Stromal cell of bone marrow (primary cell): Measurements from ENCODE around the gene HAPLN1.
"Not testable (repeated sequence)": the region's sequence is repeated elsewhere in the genome, so short reads cannot be mapped to it uniquely, and the experiment has no call there.

ENCODE experiments used
- DNase-seq: peaks from one replicate; pipeline ENCODE4 v3.0.0-alpha.2; 2012; ENCODE audit warnings: low read depth

HAPLN1 gene

DNA sequence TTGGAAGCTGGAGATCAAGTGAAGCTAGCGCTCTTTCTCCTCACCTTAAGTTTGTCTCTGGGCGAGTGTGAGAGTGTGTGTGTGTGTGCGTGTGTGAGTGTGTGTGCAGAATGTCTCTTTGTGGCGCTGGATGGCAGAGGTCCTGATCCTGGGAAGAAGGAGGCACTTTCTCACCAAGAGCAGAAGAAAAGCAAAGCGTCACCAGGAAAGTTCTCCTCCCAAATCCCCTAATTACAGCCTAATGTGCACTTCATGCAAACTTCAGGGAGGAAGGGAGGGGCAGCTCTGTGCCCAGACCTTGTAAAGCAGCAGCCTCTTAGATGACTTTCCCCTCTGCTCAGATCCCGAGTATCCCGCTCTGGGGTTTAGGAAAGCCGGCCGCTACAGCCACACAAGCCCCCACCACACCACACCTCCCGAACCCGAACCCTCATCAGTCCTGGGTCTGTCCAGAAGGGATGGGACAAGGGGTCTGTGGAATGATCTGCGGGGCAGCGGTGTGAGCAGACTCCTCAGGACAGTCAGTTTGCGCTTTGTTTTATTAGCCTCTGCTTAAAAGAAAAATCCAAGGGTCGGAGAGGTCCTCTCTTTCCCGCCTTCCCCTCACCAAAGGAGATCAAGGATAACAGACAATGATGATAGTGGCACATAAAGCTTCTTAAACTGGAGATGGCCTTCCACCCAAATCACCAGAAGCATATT lies at the start of gene HAPLN1:
Gene HAPLN1 (minus strand): TSS at position 20 of the 702 bp plus-strand sequence. CDS start 47,332 bp downstream, outside the sequence.
- no peak for DNase-seq

DNA sequence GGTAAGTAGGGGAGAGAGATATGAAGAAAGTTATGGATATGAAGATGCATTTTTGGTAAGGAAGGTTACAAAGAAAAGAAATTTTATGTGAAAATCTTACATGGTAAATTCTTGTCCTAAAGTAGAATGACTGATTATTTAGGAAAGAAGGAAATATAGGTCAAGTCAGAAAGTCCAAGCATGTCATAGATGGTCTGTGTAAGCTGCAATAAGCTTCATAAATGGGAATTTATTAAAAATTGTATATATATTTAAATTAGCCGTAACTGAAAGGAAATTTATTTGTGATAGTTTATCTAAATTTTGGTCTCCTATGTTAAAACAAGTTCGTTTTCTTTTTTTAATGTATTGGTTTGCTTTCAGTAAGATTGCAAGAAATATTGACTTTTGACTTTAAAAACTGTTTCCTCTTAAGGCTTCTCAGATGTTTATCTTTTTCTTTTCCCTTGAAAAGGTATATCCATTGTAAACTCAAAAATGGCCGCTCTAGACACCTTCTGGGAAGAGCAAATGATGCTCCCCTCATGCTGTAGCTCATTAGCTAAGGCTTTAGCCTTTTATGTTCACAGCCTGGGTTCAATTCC lies 46.8 kb upstream of the HAPLN1 start:
- no peak for DNase-seq

DNA sequence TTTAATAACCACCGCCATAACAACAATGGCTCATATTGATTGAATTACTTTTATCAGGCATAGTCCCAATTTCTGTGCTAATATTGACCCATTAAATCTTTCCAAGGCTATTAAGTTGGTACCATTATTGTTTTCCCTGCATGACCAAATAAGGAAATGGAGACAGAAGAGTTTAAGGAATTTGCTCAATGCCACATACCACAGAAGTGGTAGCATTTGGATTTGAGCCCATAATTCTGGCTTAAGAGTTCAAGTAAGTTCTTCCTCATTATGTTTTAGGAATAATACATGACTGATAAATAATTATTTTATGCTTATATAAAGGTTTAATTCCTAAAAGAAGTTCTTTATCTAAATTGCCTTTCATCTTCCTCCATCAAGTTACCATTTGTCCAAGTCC lies 43.4 kb upstream of the HAPLN1 start:
- no peak for DNase-seq

DNA sequence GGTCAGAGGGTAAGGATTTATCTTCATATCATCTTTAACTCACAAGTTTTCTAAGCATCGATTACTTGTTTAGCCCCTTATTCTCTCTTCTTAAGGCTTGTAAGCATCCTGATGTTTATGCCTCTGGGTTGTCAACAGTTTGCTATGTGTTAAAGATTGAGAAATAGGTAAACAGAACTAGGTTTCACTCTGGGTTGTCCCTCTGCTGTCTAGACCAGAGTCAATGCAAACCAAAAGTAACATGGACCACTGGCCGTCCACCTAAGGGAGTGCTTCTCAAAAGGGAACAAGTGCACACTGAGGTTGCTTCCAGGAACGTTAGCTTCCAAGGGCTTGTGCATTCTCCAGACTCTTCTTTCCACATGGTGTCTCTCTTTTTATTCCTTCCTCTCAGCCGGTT lies 39.9 kb upstream of the HAPLN1 start:
- no peak for DNase-seq

DNA sequence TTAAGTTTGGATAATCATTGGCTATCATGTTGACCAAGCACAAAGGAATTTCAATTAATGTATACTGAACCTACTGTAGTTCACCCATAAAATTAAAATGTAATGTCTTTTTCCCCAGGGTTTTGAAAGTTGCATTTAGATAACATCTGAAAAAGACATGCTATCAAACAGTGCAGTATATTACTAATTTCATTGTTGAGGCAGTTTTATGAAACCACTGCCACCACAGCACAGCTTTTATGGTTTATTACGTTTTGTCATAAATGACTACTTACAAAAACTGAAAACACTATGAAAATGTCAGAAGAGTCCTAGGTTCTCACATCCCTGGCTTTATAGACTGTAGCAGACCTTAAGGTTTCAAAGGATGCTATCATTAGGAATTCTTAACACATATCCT lies 32.0 kb upstream of the HAPLN1 start:
- DNase-seq = no peak

DNA sequence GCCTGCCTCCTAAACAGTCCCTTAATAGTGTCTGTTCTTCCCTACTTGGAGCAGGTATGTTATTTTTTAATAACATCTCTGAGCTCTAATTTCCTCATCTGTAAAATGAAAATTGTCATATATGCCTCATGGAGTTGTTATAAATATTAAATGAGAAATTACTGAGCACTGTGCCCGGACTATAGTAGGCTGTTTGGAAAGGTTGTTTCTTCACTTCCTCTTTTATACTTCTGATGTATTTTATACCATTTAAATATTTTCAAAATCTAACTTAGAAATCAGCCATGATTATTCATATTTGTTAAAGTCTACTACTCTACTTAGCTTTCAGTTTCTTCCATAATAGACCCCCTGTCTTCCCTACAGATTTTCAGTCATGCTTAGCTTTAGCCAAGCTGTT lies 30.5 kb upstream of the HAPLN1 start:
- DNase-seq = no peak

DNA sequence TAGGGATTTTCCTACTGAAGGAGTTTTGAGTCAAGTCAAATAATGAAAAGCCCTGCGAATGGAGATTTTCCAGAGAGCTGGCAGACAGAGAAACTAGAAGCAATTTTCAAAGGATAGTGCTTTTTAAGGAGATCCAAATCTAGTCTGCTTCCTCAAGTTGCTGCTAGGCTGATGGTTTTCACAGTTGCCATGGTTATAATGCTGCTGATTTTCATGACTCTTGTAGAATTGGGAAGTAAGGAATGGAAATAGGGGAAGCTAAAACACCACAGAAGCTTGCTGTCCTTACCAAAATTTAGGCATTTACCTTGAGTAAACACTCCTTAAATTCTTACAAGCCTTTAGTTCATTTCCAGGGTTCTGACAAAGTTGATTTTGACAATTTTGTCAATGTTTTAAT lies 30.1 kb upstream of the HAPLN1 start:
- DNase-seq = no peak

DNA sequence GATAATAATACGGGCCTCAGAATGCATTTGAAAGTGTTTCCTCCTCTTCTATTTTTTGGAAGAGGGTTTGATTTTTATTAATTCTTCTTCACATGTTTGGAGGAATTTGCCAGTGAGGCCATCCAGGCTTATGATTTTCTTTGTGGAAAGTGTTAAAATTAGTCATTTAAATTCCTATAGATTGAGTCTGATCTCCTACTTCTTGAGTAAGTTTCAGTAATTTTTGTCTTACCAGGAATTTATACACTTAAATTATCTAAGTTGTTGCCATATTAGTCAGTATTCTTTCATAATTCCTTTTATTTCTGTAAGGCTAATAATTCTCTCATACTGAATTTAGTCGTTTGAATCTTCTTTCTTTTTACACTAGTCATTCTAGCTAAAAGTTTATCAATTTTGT lies 25.2 kb upstream of the HAPLN1 start:
- DNase-seq = no peak

DNA sequence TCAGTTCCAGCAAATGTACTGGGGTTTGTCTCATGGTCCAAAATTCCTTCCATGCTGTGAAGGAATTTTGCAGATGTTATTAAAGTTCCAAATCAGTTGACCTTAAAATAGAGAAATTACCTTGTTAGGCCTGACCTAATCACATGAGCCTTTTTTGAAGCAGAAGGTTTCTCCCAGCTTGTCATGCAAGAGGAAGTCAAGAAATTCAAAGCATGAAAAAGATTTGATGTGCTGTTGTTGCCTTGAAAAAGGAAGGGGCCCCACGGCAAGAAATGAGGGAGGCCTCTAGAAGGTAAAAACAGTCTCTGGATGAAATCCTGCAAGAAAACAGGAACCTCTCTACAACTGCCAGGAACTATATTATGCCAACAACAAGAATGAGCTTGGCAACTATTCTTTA lies 24.2 kb upstream of the HAPLN1 start:
- DNase-seq = no peak

DNA sequence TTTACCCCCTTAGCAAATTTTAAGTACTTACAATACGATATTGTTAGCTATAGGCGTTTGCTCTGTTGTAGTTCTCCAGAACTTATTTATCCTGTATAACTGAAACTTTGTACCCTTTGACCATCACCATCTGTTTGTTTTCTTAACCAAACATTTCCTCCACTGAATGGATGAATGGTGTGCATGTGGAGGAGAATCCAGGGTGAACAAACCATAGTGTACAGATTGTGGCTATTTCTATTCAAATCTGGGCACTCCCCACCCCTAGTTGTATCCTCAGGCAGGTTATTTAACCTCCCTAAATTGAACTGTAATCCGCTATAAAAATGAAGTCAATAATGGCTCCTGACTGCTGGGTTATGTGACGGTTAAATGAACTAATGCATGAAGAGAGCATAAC lies 21.4 kb upstream of the HAPLN1 start:
- DNase-seq = no peak

DNA sequence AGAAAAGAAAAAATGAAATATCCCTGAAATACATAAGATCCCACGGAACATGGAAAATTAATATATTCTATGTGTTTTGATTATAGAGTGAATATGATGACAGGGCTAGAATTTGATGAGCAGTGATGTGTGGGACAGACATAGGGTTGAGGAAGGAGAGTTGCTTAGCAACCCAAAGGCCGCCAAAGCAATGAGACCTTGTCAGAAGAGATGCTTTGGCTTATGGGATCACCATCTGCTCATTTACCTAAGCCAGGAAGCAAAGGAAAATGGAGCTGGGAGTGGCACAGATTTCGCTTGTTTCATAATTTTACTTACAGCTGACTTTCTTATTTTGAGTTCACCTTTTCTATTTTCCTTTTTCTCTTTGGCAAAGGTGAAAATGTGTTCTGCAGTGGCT lies 20.9 kb upstream of the HAPLN1 start:
- DNase-seq = no peak

DNA sequence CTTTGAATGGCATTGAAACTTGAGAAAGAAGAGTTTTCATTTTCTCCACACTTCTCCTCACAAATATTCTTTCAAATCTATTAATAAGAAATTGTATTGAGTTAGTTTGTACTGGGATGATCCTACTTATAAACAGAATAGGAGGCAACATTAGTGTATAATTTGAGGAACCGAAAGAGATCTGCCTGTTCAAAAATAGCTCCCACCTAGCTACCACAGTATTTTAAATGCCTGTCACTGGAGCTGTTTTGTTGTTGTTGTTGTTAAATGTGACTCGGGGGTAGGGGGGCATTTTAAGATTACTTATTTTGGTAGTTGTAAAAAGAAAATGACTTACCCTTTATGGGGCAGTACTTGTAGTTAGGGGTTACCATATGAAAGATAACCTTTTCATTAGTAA lies 20.1 kb upstream of the HAPLN1 start:
- DNase-seq = no peak

DNA sequence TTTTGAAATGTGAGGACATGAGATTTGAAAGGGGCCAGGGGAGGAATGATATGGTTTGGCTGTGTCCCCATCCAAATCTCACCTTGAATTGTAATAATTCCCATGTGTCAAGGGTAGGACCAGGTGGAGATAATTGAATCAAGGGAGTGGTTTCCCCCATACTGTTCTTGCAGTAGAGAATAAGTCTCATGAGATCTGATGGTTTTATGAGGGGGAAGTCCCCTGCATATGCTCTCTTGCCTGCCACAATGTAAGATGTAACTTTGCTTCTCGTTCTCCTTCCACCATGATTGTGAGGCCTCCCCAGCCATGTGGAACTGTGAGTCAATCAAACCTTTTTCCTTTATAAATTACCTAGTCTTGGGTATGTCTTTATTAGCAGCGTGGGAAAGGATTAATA lies 15.5 kb upstream of the HAPLN1 start:
- DNase-seq = not testable (repeated sequence)

DNA sequence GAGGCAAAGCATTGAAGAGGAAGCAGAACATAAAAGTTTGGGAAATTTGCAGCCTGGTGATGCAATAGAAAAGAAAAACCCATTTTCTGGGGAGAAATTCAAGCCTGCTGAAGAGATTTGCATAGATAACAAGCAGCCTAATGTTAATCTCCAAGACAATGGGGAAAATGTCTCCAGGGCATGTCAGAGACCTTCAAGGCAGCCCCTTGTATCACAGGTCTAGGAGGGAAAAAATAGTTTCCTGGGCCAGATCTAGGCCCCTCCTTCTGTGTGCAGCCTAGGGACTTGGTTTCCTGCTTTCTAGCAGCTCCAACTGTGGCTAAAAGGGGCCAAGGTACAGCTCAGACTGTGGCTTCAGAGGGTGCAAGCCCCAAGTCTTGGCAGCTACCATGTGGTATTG lies 14.4 kb upstream of the HAPLN1 start:
- not testable (repeated sequence) for DNase-seq

DNA sequence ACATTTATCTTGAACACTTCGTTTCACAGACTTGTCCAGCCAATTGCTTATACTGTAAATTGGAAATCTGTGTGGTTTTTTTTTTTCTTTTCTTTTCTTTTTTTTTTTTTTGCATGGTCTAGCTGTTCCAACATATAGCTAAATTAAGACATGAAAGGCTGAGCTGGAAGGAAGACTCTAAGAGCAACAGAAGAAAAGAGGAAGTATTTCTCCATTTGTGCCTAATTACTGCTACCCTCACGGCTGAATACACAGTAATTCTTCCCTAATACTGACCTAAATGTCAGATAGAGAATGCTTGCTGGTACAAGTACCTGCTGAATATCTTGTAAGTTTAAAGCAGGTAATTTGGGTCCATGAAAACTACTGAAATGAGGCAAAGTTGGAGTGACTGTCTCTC lies 11.0 kb upstream of the HAPLN1 start:
- DNase-seq = no peak

DNA sequence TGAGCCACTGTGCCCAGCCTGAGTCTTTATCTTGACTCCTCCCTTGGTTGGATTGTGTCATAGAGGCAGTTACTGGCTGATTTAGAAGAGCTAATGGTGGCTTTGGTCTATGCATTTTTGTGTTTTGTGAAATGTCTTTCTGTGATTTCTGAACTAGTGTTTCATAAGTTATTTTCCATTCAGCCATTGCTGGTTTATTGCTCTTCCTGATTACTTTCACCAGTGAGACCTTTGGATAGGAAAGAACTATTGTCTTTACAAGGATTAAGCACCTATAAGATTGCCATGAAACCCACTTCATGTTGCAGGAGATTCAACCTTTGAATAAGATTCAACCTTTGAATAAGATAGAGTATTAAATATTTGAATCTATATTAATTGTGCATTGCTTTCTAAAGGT lies 8.7 kb upstream of the HAPLN1 start:
- no peak for DNase-seq

DNA sequence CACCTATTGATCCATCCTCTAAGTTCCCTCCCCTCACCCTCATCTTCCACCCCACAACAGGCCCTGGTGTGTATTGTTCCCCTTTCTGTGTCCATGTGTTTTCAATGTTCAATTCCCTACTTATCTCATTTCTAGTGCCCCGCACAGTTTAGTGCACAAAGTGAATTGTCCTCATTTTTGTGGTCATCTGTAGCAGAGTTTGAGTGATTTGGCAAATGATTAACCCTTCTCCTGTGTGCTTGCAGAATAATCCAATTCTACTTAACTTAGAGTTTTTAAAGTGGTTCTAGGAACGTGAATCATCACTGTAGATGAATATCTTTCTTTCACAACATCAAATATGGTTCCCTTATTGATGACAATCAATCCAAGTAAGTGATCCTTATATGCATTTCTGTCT lies 6.3 kb upstream of the HAPLN1 start:
- no peak for DNase-seq

DNA sequence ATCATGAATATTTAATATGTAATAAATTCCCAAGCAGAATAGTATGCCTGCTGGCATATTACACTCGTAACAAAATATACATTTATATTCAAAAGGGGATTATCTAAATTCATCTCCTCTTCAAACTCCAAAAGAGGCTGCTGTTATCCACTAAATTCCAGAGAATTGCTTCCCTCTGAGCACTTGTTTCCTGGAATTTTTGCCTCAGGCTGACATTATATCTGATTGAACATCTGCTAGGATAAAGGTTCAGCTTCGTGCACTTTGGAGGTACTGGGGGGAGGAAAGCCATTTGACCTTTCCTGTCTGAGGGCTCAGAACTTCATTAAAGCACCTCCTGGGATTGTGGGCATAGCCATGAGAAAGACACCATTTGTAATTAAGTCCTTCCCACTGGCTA lies 4.3 kb upstream of the HAPLN1 start:
- DNase-seq = no peak

DNA sequence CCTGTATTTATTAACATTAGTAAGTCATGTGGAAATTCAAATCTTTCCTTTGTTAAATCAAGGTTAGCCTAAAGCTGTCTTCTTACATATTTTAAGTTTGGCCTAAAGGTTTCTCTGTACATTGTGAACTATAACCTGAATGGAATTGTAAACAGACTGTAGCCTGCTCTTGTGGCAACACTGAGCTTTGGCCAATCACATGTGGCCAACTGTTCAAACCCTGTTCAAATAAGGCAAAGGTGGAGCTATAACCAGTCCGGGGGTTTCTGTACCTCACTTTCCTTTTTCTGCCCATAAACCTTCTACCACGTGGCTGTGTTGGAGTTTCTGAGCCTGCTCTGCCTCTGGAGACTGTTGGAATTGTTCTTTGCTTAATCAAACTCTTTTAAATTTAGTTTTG lies 3.3 kb upstream of the HAPLN1 start:
- DNase-seq = no peak

DNA sequence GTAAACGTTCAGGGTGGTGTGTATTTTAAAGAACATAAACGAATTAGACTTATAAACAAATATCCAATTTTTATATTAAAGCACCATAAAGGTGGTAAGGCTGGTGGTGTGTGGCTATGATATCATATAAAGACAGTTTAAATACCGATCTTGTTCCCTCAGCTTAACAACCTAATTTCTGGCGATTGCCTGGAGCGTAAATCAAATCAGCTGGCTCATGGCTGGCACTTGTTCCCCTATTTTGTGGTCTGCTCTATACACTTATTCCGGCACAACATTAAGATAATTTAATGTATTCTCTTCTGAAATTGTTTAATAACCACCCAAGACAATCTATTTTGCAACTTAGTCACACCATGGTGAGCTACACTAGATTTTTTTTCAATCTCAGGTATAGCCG lies 2.4 kb upstream of the HAPLN1 start:
- no peak for DNase-seq

DNA sequence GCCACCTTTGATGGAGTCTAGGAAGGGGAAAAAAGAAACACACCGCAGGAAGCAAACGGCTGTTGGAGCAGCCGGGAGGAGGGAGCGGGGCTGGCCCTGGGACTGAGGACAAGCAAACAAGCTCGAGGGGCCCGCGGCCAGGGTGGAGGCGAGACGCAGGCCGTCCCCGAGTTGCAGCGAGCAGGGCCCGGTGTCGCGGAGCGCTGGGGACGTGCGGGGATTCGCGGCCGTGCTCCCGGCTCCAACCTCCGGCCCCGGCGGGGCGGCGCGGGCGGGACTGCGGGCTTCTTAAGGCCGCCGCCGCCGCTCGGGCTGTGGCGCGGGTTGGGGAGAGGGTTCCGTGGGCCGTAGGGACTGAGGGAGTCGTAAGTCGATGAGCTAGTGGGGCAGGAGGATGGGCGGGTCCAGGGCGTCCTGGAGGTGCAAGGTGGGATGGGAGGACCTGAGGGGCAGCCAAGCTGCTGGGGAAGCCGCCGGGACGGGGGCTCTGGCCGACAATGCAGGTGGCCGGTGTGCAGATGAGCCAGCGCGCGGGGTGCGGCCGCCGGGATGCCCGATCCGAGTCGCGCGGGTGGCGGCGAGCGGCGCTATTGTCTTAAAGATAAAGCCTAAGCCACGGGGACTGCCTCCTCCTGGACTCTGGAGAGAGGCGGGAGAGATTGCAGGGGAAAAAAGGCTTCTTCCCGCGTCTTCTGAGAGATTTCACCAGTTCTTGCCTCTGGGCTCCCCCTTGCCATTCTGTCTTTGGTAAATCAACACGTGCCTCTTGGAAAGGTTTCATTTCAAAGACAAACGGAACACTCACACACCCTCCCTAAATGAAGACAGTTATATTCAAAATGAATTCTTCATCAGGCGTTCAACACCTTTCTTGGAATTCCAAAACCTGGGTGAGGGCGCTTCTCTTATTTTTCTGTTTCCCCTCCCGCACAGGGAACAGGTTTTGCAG lies 1.6 kb upstream of the HAPLN1 start:
- DNase-seq = peak; percentile 64

DNA sequence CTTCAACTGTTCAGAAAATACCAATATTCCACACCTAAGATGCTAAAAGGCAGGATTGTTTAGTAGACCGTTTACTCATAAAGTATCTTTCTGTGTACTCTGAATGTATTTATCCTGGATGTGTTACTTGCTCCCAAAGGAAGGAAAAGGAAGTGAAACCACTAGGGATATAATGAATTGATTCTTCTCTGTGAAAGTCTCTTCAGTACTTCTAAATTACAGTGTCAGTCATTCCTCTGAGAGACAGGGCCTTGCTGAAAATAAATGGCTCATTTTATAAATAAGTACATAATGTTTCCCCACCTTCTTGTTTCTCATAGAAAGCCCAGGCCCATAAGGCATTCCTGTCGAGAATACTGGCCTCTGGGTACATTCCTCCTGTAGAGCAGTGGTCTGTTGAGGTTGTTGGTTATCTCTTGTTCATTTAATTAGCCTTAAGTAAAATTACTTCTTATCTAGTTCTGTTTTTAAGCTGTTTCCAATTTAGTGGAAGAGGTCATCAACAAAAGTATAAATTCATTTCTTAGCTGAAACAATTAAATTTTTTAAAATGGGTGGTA lies 1.6 kb downstream of the HAPLN1 start:
- DNase-seq = no peak
